UCSD-AML1 (cell line): Measurements from ENCODE around the gene TMTC2.
A peak's percentile ranks its signal among the peaks of the same experiment; 100 is the strongest.

Source experiments
- DNase-seq: peaks from one replicate; lab custom pipeline; 2025; ENCODE audit not compliant: unreplicated experiment; lab: John Stamatoyannopoulos, UW

TMTC2 gene

GRCh38 chr12:83003026-83003425 lies 316.3 kb downstream of the TMTC2 start:
- no peak for DNase-seq

- no peak for DNase-seq
These were observed 319.0 kb downstream of the TMTC2 start for GRCh38 chr12:83005534-83006197.

GRCh38 chr12:83008703-83009102 lies 322.0 kb downstream of the TMTC2 start:
- DNase-seq = no peak

- no peak for DNase-seq
These were observed 323.6 kb downstream of the TMTC2 start for GRCh38 chr12:83010169-83010804.

GRCh38 chr12:83015390-83016217 lies 328.9 kb downstream of the TMTC2 start:
- no peak for DNase-seq

GRCh38 chr12:83016218-83016835 lies 329.6 kb downstream of the TMTC2 start:
- DNase-seq = no peak

- no peak for DNase-seq
These were observed 330.3 kb downstream of the TMTC2 start for GRCh38 chr12:83016991-83017390.

GRCh38 chr12:83018088-83018487 lies 331.4 kb downstream of the TMTC2 start:
- DNase-seq = no peak

GRCh38 chr12:83027021-83027723 lies 340.5 kb downstream of the TMTC2 start:
- DNase-seq = no peak

- DNase-seq = no peak
These were observed 344.5 kb downstream of the TMTC2 start for GRCh38 chr12:83031196-83031595.

GRCh38 chr12:83036847-83037246 lies 350.1 kb downstream of the TMTC2 start:
- DNase-seq = no peak

- no peak for DNase-seq
These were observed 352.7 kb downstream of the TMTC2 start for GRCh38 chr12:83039413-83039812.

GRCh38 chr12:83040339-83040738 lies 353.6 kb downstream of the TMTC2 start:
- peak; percentile 17 for DNase-seq

GRCh38 chr12:83040991-83041390 lies 354.3 kb downstream of the TMTC2 start:
- DNase-seq = no peak

- DNase-seq = no peak
These were observed 355.9 kb downstream of the TMTC2 start for GRCh38 chr12:83042441-83043200.

GRCh38 chr12:83044736-83045135 lies 358.0 kb downstream of the TMTC2 start:
- DNase-seq = no peak

- DNase-seq = no peak
These were observed 359.3 kb downstream of the TMTC2 start for GRCh38 chr12:83046019-83046418.

- DNase-seq = no peak
These were observed 362.6 kb downstream of the TMTC2 start for GRCh38 chr12:83049306-83049705.

GRCh38 chr12:83052890-83053541 lies 366.3 kb downstream of the TMTC2 start:
- DNase-seq = no peak

GRCh38 chr12:83057436-83057835 lies 370.7 kb downstream of the TMTC2 start:
- DNase-seq = no peak
